RKO (cell line): ENCODE measurements around the gene ARGFX.
"Not testable (repeated sequence)": the region's sequence is repeated elsewhere in the genome, so short reads cannot be mapped to it uniquely, and the experiment has no call there.

Experiments
- DNase-seq: peaks from one replicate; pipeline ENCODE4 v3.0.0-alpha.2; 2016; ENCODE audit warnings: low spot score

Gene ARGFX

DNA sequence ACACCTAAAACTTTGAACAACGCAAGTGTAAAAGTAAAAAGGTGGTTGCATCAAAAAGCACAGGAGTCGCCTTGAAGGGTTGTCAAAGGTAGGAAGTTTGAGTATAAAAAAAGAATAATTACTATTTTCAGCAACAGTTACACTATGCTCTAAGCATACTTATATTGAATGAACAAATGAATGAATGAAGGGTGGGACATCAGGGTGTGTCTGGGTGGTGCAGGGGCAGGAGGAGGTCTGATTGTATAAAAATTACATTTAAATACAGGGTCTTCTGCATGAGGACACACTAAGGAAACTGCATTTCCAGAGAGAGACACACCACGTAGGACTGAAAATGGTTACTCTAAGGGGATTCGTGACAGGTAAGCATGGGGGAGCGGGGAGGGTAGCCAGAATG lies at the start of gene ARGFX:
TSS of gene ARGFX (plus strand) at position 301 of the 400 bp plus-strand sequence. CDS start 2,765 bp downstream, outside the sequence.
- no peak for DNase-seq

GRCh38 chr3:121517953-121518655 lies 49.6 kb upstream of the ARGFX start:
- no peak for DNase-seq

- DNase-seq: no peak
These were observed 47.2 kb upstream of the ARGFX start for GRCh38 chr3:121520510-121520909.

- DNase-seq: peak; percentile 20
These were observed 38.4 kb upstream of the ARGFX start for GRCh38 chr3:121529308-121529707.

DNA sequence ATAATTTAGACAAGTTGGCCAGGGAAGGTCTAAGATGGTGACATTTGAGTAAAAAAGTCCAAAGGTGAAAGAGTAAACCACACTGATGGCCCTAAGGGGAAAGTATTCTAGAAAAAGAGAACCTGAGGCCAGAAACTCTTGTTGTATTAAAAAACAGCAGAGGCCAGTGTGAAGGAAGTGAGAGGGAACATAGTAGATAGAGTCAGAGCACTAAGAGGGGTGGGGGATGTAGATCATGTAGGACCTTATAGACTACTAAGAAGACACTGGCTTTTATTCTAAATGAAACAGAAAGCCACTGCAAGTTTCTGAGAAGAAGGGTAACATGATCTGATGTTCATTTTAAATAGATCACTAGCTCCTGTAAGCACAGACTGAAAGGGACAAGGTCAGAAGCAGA lies 36.5 kb upstream of the ARGFX start:
- DNase-seq: no peak

GRCh38 chr3:121542924-121543323 lies 24.8 kb upstream of the ARGFX start:
- DNase-seq: peak; percentile 30

GRCh38 chr3:121545049-121545573 lies 22.6 kb upstream of the ARGFX start:
- DNase-seq: peak; percentile 62

- peak; percentile 95 for DNase-seq
These were observed 21.9 kb upstream of the ARGFX start, which contains the start of gene POLQ for GRCh38 chr3:121545574-121546455. Gene POLQ, minus strand, starts transcription at chr3:121545988. Its CDS starts 111 bp downstream, at chr3:121545877.

- DNase-seq: no peak
These were observed 15.4 kb upstream of the ARGFX start for GRCh38 chr3:121552379-121552778.

GRCh38 chr3:121552797-121553196 lies 15.0 kb upstream of the ARGFX start:
- no peak for DNase-seq

GRCh38 chr3:121557426-121557934 lies 10.3 kb upstream of the ARGFX start:
- DNase-seq: no peak

DNA sequence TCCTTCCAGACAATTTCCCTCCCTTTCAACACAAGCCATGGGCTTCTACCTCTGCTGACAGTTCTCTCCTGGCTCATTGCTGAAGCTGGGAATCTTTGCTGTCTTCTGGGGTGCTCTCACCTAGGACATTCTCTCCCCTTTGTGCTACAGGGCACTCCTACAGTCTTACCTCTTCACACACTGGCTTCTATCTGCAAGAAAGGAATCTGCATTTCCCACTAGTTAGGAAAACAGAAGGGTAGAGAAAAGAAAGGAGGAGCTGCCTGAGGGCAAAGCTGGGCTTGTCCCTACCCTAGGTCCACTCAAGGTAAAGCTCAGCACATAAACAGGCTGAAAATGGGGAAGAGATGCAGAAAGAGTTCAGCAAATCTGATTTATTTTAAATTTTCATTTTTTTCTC lies 5.6 kb upstream of the ARGFX start:
- DNase-seq: no peak

GRCh38 chr3:121566773-121567172 lies 976 bp upstream of the ARGFX start:
- no peak for DNase-seq

GRCh38 chr3:121574449-121574848 lies 6.7 kb downstream of the ARGFX start:
- peak; percentile 53 for DNase-seq

GRCh38 chr3:121581691-121582090 lies 13.9 kb downstream of the ARGFX start:
- DNase-seq: no peak

GRCh38 chr3:121584418-121584817 lies 16.7 kb downstream of the ARGFX start:
- DNase-seq: no peak

GRCh38 chr3:121592856-121593702 lies 25.3 kb downstream of the ARGFX start, which contains the start of gene FBXO40:
Gene FBXO40, plus strand, starts transcription at chr3:121593379. Its CDS starts 27,197 bp downstream, at chr3:121620576.
- DNase-seq: no peak

- DNase-seq: not testable (repeated sequence)
These were observed 26.1 kb downstream of the ARGFX start for GRCh38 chr3:121593806-121594205.

DNA sequence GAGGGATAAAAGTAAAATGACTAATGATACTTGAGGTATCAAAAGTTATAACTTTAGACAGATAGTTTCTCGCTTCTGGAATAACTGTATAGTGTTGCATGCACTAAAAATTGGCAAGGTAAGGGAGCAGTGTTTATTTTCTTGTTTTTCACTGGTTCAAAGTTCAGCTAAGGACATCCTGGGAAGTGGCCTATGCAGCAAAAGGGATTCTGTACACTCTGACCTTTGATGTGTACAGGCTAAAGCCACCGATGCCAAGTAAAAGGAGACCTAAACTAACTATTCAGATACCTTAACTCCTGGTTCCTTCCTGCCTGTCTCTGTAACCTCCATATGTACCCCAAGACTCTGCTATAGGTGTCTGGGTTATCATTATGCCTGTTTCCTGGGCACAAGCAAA lies 27.1 kb downstream of the ARGFX start:
- no peak for DNase-seq

- no peak for DNase-seq
These were observed 28.1 kb downstream of the ARGFX start for GRCh38 chr3:121595765-121596406.

GRCh38 chr3:121598564-121598963 lies 30.8 kb downstream of the ARGFX start:
- no peak for DNase-seq
